Globus pallidus (tissue), 1 donor: ENCODE results near the gene LCK.
"Not testable (repeated sequence)": the region's sequence is repeated elsewhere in the genome, so short reads cannot be mapped to it uniquely, and the experiment has no call there.

Source experiments
- DNase-seq: peaks from one replicate; pipeline ENCODE4 v3.0.0-alpha.2; 2015; ENCODE audit warnings: low spot score

Gene LCK

GRCh38 chr1:32239790-32240139, 11.3 kb upstream of the LCK start:
- no peak for DNase-seq

GRCh38 chr1:32240140-32240951, 10.7 kb upstream of the LCK start:
- peak; percentile 62 for DNase-seq

- DNase-seq, result peak; percentile 61
Observed at GRCh38 chr1:32241001-32241763, 9.9 kb upstream of the LCK start.

- peak; percentile 82 for DNase-seq
Observed at GRCh38 chr1:32242341-32242851, 8.7 kb upstream of the LCK start.

GRCh38 chr1:32246888-32247273, 4.2 kb upstream of the LCK start, which contains the start of gene FAM167B:
FAM167B (plus strand) TSS chr1:32247222; CDS start chr1:32247422, 200 bp downstream.
- no peak for DNase-seq

GRCh38 chr1:32247452-32247851, 3.6 kb upstream of the LCK start:
- DNase-seq, result no peak

GRCh38 chr1:32247983-32248889, 2.8 kb upstream of the LCK start:
- no peak for DNase-seq

GRCh38 chr1:32249831-32250525, 1.1 kb upstream of the LCK start:
- DNase-seq, result no peak

- DNase-seq, result no peak
Observed at GRCh38 chr1:32255072-32256071, 4.3 kb downstream of the LCK start.

GRCh38 chr1:32256473-32257226, 5.6 kb downstream of the LCK start:
- DNase-seq, result no peak

GRCh38 chr1:32257227-32257508, 6.1 kb downstream of the LCK start:
- DNase-seq, result no peak

- not testable (repeated sequence) for DNase-seq
Observed at GRCh38 chr1:32263236-32263593, 12.2 kb downstream of the LCK start.

GRCh38 chr1:32263744-32264143, 12.7 kb downstream of the LCK start:
- no peak for DNase-seq

GRCh38 chr1:32265846-32266245, 14.8 kb downstream of the LCK start:
- no peak for DNase-seq

- no peak for DNase-seq
Observed at GRCh38 chr1:32266921-32267591, 16.0 kb downstream of the LCK start.

- DNase-seq, result no peak
Observed at GRCh38 chr1:32269744-32270143, 18.7 kb downstream of the LCK start.

GRCh38 chr1:32272557-32273390, 21.7 kb downstream of the LCK start:
- DNase-seq, result no peak
